Heart right ventricle (tissue), 16 donors: ENCODE results near the gene MMP28. TPM values are rescaled to one million over a fixed set of nuclear protein-coding genes. Genes with fewer than 3 reads are reported as not detected.

ENCODE experiments used
- ATAC-seq, 8 donors: fragments of 200-7000 bp; cut with Tn5 transposase; one replicate each; pipeline ENCODE4 v1.9.1; 2020; ENCODE audit warnings: mild to moderate bottlenecking in 8 of 8, moderate library complexity in 8 of 8, moderate number of reproducible peaks in 1 of 8
- DNase-seq, 2 donors: peaks; one replicate each; pipeline ENCODE4 v3.0.0-alpha.2; 2020
- H3K27ac ChIP-seq, 10 donors: fragments of 200-600 bp; sonication (generic) in 2 of 10; one replicate each; pipeline versions ENCODE4 v1.5.0 to v1.8.0; 2020 to 2022; ENCODE audit warnings: mild to moderate bottlenecking in 3 of 10
- H3K27me3 ChIP-seq, 7 donors: fragments of 200-600 bp; one replicate each; pipeline ENCODE4 v1.8.0; 2021 to 2022; ENCODE audit warnings: mild to moderate bottlenecking in 2 of 7
- H3K36me3 ChIP-seq, 9 donors: fragments of 200-600 bp; sonication (generic) in 1 of 9; one replicate each; pipeline versions ENCODE4 v1.5.0 to v1.8.0; 2020 to 2022; ENCODE audit warnings: mild to moderate bottlenecking in 2 of 9
- H3K4me1 ChIP-seq, 9 donors: fragments of 200-600 bp; sonication (generic) in 1 of 9; one replicate each; pipeline versions ENCODE4 v1.5.0 to v1.8.0; 2020 to 2022; ENCODE audit warnings: mild to moderate bottlenecking in 4 of 9
- H3K4me3 ChIP-seq, 10 donors: fragments of 200-600 bp; sonication (generic) in 2 of 10; one replicate each; pipeline versions ENCODE4 v1.5.0 to v1.8.0; 2020 to 2022; ENCODE audit warnings: mild to moderate bottlenecking in 7 of 10, moderate library complexity in 2 of 10
- H3K9me3 ChIP-seq, 11 donors: fragments of 200-600 bp in 10 of 11; sonication (generic) in 2 of 11; one replicate each; pipeline versions ENCODE4 v1.5.0 to v1.8.0; 2013 to 2022; ENCODE audit warnings: mild to moderate bottlenecking in 2 of 11, control low read depth in 1 of 11, moderate library complexity in 1 of 11
- WGBS, 2 donors: extraction: QIAGEN DNeasy Blood & Tissue Kit; methylation state at CpG; one replicate each; pipeline ENCODE4 v1.1.7; 2013; ENCODE audit warnings: inconsistent platforms in 1 of 2; 5-methylcytosine and 5-hydroxymethylcytosine counted together
- intact Hi-C, 10 donors: fragments of 100-400 bp; cut with DNase I; formaldehyde crosslinking; loops; one replicate each; pipeline versions ENCODE4 v1.11.1 to v1.14.2; 2022
- polyA plus RNA-seq, 2 donors: library from polyadenylated mRNA; stranded (reverse); fragments of 200-250 nt; gene quantifications; one replicate each; pipeline ENCODE4 v1.2.3, GENCODE V29; 2013
- total RNA-seq, 10 donors: library from RNA; stranded (reverse); fragmentation: NEBNext Ultra II Directional in 3 of 10; extraction: Animal tissue kit (Norgen Biotek cat#: 25700) in 3 of 10; gene quantifications; one replicate each; pipeline versions ENCODE4 v1.2.1 to v1.2.4, GENCODE V29; 2021 to 2023
- TF ChIP-seq, protein P1 (sequence below), 9 donors: fragments of 200-600 bp; sonication (generic) in 2 of 9; IDR thresholded peaks; one replicate each; pipeline versions ENCODE4 v1.5.0 to v1.8.0; 2021 to 2022; ENCODE audit warnings: antibody characterized with exemption in 9 of 9, mild to moderate bottlenecking in 5 of 9, moderate library complexity in 1 of 9
- donor health status: Arrhythmogenic right ventricular cardiomyopathy.
- donor health status: ischemic (EF 13 %, LVEDD 7.1; RV severe dilation, severe dysfunction).
- donor health status: healthy with polysubstance abuse.
- donor health status: DM: no; HTN: yes; CAD: no.
- donor health status: DM: no; HTN: no; CAD: no.
- donor health status: ischemic (EF 25% LVEDD 6.9; RV normal size, moderate dysfunction).
- donor health status: ischemic (EF 25% LVEDD 5.7; RV mildly dilated, moderate dysfunction).
- donor health status: healthy.
- donor health status: DM: yes; HTN: yes; CAD: no.
- donor health status: Ischemic cardiomyopathy.
- donor health status: ischemic (EF 35%, LVEDD 5.7; RV mildly dilated, moderate dysfunction).
- donor health status: nonischemic (EF 11% LVEDD 7.7; RV severe dilation, severe dysfunction).
- donor health status: DM: yes; HTN: yes; CAD: no.
- donor health status: PGD.
- donor health status: ischemic (EF 29% LVEDD 5.4; RV normal size, mild dysfunction).
- donor health status: nonischemic (EF 23%, LVEDD 6.1; RV moderate dilation, normal function).

Gene MMP28
- total and polyA plus RNA-seq, 12 donors = 1.4 to 7.4 (median 2.3) TPM

DNA sequence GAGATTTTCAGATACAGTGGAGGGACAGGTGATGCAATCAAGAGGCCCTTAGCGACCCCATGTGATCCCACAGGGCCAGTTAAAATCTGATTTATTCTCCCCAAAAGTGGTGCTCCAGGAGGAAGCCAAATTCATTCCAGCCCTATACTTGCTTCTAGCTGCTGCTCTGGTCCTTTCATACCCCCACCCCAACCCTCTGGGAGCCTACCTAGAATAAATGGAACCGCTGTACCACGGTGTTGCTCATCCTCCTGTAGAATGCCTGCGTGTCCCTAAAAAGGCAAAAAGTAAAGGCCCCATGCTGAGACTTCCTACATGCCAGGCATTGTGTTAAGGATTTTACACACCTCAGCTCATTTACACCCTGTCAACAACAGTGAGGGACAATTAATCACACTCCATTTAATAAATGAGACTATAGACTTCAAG lies 66.0 kb downstream of the MMP28 start:
- peaks cover 13 to 45% (median 24%) of the 10 kb centered on the region in 9 donors for H3K4me1 ChIP-seq
- H3K4me3 ChIP-seq = no peak overlapping the region
- peaks cover 0 to 15% (median 0%) of the 10 kb centered on the region in 7 donors for H3K27me3 ChIP-seq
- peaks cover 0 to 37% (median 12%) of the 10 kb centered on the region in 9 donors for H3K36me3 ChIP-seq
- DNase-seq (no peak), ATAC-seq (no peak)
- intact Hi-C loops = no loop called here
- H3K27ac ChIP-seq = no peak overlapping the region
- H3K9me3 ChIP-seq = no peaks in the 10 kb centered on the region
- TF ChIP-seq, protein P1, sequence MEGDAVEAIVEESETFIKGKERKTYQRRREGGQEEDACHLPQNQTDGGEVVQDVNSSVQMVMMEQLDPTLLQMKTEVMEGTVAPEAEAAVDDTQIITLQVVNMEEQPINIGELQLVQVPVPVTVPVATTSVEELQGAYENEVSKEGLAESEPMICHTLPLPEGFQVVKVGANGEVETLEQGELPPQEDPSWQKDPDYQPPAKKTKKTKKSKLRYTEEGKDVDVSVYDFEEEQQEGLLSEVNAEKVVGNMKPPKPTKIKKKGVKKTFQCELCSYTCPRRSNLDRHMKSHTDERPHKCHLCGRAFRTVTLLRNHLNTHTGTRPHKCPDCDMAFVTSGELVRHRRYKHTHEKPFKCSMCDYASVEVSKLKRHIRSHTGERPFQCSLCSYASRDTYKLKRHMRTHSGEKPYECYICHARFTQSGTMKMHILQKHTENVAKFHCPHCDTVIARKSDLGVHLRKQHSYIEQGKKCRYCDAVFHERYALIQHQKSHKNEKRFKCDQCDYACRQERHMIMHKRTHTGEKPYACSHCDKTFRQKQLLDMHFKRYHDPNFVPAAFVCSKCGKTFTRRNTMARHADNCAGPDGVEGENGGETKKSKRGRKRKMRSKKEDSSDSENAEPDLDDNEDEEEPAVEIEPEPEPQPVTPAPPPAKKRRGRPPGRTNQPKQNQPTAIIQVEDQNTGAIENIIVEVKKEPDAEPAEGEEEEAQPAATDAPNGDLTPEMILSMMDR (IDR thresholded peaks at IDR 0.05) = no peak
- WGBS, 2 donors = 89 to 92% methylated on average over 4 of the region's 4 CpGs

DNA sequence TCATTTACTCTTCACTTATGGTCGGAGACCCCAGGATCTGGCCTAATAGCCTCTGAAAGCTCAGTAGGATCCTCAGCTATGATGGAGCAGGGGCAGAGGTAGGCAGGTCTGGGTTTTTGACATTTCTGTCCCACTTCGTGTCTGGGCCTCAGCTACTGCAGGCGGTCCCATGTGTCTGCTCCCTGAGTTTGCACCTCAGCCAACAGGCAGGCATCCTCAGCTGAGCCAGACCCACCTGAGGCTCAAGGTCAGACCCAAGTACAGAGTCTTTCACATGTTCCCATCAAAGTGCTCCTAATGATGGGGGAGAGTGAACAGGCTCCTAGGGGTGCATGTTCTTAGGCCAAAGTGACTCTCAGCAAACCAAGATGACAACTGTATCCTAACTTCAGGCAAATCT lies 66.9 kb downstream of the MMP28 start:
- Histone ChIP-seq H3K27ac (no peak overlapping the region), H3K9me3 (no peaks in the 10 kb centered on the region), H3K4me3 (no peak overlapping the region), H3K36me3 (peaks cover 0 to 45% (median 21%) of the 10 kb centered on the region in 9 donors), H3K27me3 (peaks cover 0 to 15% (median 0%) of the 10 kb centered on the region in 7 donors), H3K4me1 (peaks cover 13 to 45% (median 24%) of the 10 kb centered on the region in 9 donors)
- no peak for ATAC-seq
- TF ChIP-seq, protein P1 (IDR thresholded peaks at IDR 0.05) = no peak
- intact Hi-C loops = no loop called here
- DNase-seq = no peak
- 93 to 95% methylated on average over 3 of the region's 3 CpGs for WGBS, 2 donors

DNA sequence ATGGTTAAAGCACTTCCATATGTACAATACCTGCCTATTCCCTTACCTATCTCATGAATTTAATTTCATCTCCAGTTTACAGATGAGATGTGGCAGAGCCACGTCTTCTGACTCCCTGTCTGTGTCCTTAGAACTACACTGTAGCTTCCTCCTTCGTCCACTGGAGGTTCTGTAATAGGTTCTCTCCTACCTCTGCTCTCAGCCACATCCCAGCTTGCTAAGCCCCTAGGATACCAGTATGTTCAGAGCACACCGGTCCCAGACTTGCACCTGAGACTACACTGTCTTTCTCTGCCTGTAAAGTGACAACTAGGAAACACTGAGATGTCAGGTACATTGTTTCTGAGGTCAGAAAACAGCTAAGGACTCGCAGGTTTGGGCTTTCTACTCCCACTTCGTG lies 67.8 kb downstream of the MMP28 start:
- no peak for ATAC-seq
- TF ChIP-seq, protein P1 (IDR thresholded peaks at IDR 0.05) = no peak
- Histone ChIP-seq H3K27ac (no peak overlapping the region), H3K27me3 (peaks cover 0 to 15% (median 0%) of the 10 kb centered on the region in 7 donors), H3K36me3 (peaks cover 0 to 55% (median 26%) of the 10 kb centered on the region in 9 donors), H3K9me3 (no peaks in the 10 kb centered on the region), H3K4me1 (peaks cover 13 to 43% (median 24%) of the 10 kb centered on the region in 9 donors), H3K4me3 (no peak overlapping the region)
- no peak for DNase-seq
- intact Hi-C loops = no loop called here
- WGBS, 2 donors = 90 to 93% methylated on average over 5 of the region's 5 CpGs

DNA sequence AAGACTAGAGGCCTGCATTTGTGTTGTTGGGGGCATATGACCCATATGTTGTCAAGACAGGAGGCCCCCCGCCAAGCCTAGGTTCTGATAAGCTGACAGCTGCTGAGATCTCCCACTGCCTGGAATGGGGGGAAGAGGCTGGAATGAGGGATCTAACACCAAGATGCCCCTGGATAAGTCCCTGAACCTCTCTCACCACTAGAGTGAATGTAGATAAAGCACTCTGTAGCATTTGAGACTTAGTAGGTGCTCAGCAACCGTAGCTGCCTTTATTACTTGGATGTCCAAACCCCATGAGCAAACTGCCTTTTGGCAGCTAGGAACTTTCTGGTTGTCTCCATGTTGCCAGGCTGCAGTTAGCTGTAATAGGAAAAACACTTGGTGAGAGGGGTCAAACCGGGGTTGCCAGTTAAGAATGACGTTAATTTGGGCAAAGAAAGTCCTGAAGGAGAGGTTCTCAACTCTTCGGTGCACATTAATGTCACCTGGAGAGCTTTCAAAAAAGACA lies 68.4 kb downstream of the MMP28 start:
- ATAC-seq = peak in 1 of 8 donors; percentile 21
- DNase-seq = no peak
- Histone ChIP-seq H3K9me3 (no peaks in the 10 kb centered on the region), H3K27ac (peak overlapping the region in 2 of 10 donors; percentile 9 to 14), H3K4me3 (no peak overlapping the region), H3K27me3 (peaks cover 0 to 12% (median 0%) of the 10 kb centered on the region in 7 donors), H3K4me1 (peaks cover 13 to 38% (median 24%) of the 10 kb centered on the region in 9 donors), H3K36me3 (peaks cover 0 to 61% (median 32%) of the 10 kb centered on the region in 9 donors)
- TF ChIP-seq, protein P1 (IDR thresholded peaks at IDR 0.05) = no peak
- 49 to 64% methylated on average over 5 of the region's 5 CpGs for WGBS, 2 donors
- intact Hi-C loops = no loop called here
